ENCODE measurements around the gene ZNF142. TPM values are rescaled to one million over a fixed set of nuclear protein-coding genes. Genes with fewer than 3 reads are reported as not detected.

ZNF142 gene
- total RNA-seq (2022; extraction: Qiagen RNA extraction; ENCODE audit: low read depth) = 12.4 to 18.9 TPM (median 17.5 TPM) in 5 replicates

GRCh38 chr2:218659258-218659987 lies at the start of gene ZNF142, which contains the start of gene BCS1L:
Gene ZNF142, minus strand, starts transcription at chr2:218659623. Its CDS starts 3,194 bp downstream, at chr2:218656429.
Gene BCS1L, plus strand, starts transcription at chr2:218659683. Its CDS starts 1,305 bp downstream, at chr2:218660988.

DNA sequence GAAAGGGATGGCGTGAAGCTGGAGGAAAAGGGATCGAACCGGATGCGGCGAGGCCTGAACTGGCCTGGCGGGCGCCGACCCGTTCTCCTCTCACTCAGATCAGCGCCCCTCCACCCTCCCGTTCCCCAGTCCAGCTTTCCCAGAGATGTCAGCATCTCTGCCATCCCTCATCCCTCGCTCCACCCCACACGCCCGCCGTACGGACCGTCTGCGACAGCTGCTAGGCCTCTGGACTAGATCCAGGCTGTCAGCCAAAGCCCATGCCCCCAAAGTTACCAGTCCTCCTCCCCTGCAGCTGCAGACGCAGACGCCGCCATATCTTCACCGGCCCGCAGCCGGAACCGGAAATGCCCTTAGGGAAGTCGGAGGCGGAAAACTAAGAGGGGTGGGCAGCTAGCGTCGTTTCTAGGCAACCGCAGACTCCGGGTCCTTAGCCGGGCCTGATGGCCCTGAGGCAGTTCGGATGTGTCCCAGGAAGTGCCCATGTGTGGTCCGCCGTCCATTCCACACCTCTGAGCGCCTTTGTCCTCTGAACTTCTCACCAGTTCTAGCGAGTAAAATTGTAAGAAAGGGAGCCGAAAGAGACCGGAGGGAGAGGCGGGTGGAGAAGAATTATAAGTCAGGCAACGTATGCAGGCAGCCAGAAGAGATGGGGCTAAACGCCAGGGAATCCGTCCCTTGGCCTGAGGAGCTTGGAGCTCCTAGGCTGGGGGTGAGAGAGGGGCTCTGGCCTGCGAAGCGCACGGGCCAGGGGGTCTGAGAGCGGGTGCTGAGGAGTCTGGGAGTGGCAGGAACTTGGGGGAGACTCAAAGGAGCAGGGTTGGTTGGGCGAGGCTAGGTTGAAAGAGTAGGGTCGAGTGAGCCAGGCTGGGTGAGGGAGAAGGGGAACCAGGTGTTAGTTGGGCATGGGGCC lies 12.5 kb upstream of the ZNF142 start, which contains the start of the genes RNF25 and STK36:
Gene RNF25 (minus strand): TSS at position 349 of the 913 bp plus-strand sequence. CDS start 32 bp downstream, at position 317.
Gene STK36 (plus strand): TSS at position 433 of the 913 bp plus-strand sequence. CDS start 744 bp downstream, outside the sequence.

DNA sequence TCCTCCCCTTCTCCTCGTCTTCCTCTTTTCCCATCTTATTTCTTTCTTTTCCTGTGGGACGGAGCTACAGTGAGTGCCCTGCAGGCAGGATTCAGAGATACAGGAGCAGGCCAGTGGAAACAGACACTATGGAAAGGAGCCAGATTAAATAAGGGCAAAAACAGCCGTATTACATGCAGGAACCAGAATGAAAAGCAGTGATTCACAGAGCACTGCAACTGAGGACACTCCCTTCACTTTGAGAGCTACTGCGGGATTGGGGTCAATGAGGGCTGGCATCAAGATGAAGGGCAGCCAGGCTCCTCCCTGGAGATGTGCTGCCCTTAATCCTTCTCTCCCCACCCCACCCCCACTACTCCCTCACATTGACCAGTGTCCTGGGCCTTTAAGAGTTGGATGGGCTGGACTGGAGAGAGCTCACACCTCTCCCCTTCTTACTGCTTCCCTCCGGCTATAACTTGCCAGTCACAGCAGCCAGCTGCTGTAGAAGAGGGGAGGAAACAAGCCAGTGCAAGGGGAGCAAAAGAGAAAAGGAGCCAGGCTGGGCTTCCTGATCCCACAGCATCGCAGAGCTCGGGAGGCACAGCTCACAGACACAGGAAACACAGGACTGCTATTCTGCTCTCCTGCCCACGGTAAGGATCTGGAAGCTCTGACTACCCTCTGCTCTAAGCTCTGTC lies 51.8 kb downstream of the ZNF142 start, which contains the start of gene PLCD4:
Gene PLCD4 (plus strand): TSS at position 464 of the 680 bp plus-strand sequence. CDS start 7,841 bp downstream, outside the sequence.

Other genes with a start within 250 kb of the ZNF142 start
- gene VIL1, start 240.5 kb downstream of the ZNF142 start, total RNA-seq (2022; extraction: Qiagen RNA extraction; ENCODE audit: low read depth) = 0.08 to 0.68 TPM (median 0.27 TPM) in 5 replicates
- 3.6 to 5.9 TPM (median 5.2 TPM) in 5 replicates for gene USP37, start 91.3 kb downstream of the ZNF142 start, total RNA-seq (2022; extraction: Qiagen RNA extraction; ENCODE audit: low read depth)
- 38.7 to 43.9 TPM (median 39.6 TPM) in 5 replicates for gene CNOT9, start 90.8 kb downstream of the ZNF142 start, total RNA-seq (2022; extraction: Qiagen RNA extraction; ENCODE audit: low read depth)
- gene PLCD4, start 51.7 kb downstream of the ZNF142 start, total RNA-seq (2022; extraction: Qiagen RNA extraction; ENCODE audit: low read depth) = 0.29 to 0.68 TPM (median 0.44 TPM) in 5 replicates
- gene BCS1L, start 60 bp upstream of the ZNF142 start, total RNA-seq (2022; extraction: Qiagen RNA extraction; ENCODE audit: low read depth) = 38.3 to 52.9 TPM (median 45.0 TPM) in 5 replicates
- gene RNF25, start 12.4 kb upstream of the ZNF142 start, total RNA-seq (2022; extraction: Qiagen RNA extraction; ENCODE audit: low read depth) = 46.9 to 55.8 TPM (median 48.2 TPM) in 5 replicates
- 8.6 to 11.9 TPM (median 10.5 TPM) in 5 replicates for gene STK36, start 12.5 kb upstream of the ZNF142 start, total RNA-seq (2022; extraction: Qiagen RNA extraction; ENCODE audit: low read depth)
- gene TTLL4, start 51.2 kb upstream of the ZNF142 start, total RNA-seq (2022; extraction: Qiagen RNA extraction; ENCODE audit: low read depth) = 22.1 to 27.1 TPM (median 25.3 TPM) in 5 replicates
- gene CYP27A1, start 122.5 kb upstream of the ZNF142 start, total RNA-seq (2022; extraction: Qiagen RNA extraction; ENCODE audit: low read depth) = 0.11 to 0.32 TPM (median 0.15 TPM) in 5 replicates
- gene PRKAG3, start 172.2 kb upstream of the ZNF142 start, total RNA-seq (2022; extraction: Qiagen RNA extraction; ENCODE audit: low read depth) = not detected in 5 replicates
- gene WNT6, start 200.2 kb upstream of the ZNF142 start, total RNA-seq (2022; extraction: Qiagen RNA extraction; ENCODE audit: low read depth) = 0.14 to 0.36 TPM (median 0.26 TPM) in 5 replicates
- 0.07 to 0.23 TPM in 2 of 5 replicates, not detected in the others for gene WNT10A, start 221.2 kb upstream of the ZNF142 start, total RNA-seq (2022; extraction: Qiagen RNA extraction; ENCODE audit: low read depth)